ENCODE data around the gene CSRNP3.

- TF ChIP-seq CTCF (IDR thresholded peaks at IDR 0.05) (no peak), SIN3A (IDR thresholded peaks at IDR 0.05; ENCODE audit: borderline replicate concordance, insufficient read depth, low read depth, low read length) (no peak), POLR2AphosphoS5 (IDR thresholded peaks at IDR 0.05; ENCODE audit: low read depth, low read length) (no peak)
Observed at GRCh38 chr2:165634855-165635254, 165.4 kb downstream of the CSRNP3 start.

All from Panc1 (cell line).